GM21423 (cell line): ENCODE data around the gene KRTAP10-1.
"Not testable (repeated sequence)": the region's sequence is repeated elsewhere in the genome, so short reads cannot be mapped to it uniquely, and the experiment has no call there.

Experiments used
- ATAC-seq: cut with Tn5 transposase; IDR thresholded peaks from one replicate; pipeline ENCODE4 v1.9.1; 2021; ENCODE audit warnings: mild to moderate bottlenecking, moderate library complexity; ENCODE audit not compliant: unreplicated experiment

Gene KRTAP10-1

DNA sequence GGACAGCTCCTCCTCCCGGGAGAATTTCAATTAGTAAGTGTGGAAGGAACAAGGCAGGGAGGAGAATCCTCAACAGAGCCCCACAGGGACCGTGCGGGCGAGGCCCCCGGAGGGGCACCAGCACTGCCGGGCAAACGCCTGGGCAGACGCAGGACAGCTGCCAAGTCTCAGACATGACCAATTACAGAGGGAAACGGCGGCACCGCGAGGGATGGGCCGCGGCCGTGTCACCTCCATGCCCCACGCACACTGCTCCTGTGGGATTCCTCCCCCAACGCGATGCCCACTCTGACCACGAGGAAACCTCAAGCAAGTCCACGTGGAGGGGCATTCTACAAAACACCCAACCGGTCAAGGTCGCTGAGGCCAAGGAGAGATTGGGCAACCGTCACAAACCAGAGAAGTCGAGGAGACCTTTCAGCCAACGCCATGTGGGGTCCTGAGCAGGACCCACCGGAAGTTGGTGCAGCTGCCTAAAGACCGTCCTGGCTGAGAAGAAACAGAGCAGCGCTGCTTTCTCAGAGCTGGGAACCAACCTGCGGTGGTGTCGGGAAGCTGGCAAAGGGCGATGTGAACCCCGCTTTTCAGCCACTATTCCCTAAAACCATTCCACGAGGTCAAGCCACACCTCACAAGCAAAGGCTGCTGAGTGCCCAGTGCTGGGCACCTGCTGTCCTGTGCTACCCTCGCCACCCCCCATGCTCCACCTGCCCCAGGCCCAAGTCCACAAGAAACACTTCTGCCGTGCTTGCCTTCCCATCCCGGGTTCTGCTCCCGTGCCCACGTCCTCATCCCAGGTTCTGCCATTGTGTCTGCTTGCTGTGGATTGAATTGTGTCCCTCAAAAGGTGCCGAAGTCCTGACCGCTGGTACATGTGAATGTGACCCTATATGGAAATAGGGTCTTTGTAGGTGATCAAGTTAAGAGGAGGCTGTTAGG lies 32.1 kb upstream of the KRTAP10-1 start:
- no peak for ATAC-seq

DNA sequence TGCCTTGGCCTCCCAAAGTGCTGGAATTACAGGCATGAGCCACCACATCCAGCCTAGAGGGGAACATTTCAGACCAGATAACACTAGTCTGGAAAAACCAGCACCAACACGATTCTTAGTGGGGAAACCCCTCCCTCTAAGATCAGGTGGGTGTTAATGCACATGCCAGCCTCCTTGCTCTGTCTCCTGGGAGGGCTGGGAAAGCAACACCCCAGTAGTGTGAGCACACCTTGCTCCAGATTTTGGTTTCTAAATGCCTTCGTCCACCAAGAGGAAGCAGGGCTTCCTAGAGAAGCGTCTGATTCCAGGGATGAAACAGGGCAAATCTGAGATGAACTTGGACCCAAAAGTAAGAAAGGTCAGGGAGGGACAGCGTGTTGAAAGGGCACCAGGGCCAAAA lies 31.3 kb upstream of the KRTAP10-1 start:
- ATAC-seq, result no peak

DNA sequence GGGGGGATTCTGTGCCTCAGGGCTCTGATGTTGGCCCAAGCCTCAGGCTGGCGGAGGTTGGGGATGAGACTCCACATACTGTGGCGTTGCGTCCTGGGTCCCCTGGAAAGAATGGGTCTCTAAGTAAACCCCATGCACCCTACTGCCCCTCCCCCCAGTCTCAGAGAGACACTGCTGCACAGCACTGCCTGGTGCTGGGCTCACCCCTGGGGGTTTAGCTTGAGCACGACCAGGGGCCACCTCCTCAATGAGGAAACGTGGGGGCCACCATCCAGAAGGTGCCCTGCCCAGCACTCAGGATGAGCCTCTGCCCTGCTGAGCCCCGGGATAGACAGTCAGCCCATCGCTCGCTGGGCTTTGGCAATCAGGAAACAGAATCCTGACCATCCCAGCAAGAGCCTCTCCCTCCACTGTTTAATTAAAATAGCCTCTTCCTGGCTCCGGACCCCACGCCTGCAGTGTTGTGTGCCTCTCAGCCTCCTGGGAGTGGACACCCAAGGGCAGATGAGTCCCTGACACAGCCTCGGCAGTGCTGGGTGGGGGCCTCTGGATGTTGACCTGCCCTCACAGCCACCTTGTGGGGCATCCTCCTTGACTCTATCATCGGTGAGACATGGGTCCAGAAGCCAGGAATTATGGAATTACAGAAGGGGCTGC lies 30.0 kb upstream of the KRTAP10-1 start:
- ATAC-seq, result no peak

DNA sequence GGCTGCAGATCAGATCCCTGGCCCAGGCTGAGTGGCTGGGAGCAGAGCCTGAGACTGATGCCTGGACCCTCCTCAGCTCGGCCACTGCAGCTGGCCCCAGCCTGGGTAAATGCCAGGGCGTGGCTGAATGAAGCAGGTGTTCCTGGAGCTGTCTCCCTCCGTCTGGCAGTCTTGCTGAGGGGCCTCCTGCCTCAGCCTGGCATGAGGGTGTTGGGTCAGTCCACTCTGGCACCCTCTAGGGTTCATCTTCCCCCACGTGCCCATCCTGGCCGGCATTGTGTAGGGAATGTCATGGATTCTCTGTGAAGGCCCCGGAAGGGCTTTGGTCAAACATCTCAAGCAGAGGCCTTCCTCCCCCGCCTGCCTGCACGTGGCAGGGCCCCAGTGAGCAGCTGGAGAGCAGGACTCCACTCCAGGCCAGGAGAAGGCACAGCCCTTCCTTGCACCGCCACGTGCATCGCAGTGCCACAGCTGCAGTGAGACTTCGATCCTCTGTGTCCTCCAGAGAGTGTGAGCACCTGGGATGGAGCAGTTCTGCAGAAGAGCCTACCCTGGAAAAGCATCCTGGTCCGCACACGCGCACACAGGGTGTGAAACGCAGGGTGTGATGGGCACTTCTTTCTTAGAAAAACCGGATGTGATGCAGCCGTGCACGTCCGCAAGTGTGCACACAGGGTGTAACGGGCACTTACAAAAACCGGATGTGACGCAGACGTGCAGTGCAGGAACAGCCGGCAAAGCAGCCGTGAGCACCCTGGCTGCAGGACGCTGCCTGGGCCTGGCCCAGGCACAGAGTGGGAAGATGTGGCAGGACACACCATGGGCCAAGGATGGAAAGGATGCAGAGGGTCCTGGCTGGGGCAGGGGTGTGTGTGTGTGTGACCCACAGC lies 28.9 kb upstream of the KRTAP10-1 start:
- ATAC-seq, result no peak

DNA sequence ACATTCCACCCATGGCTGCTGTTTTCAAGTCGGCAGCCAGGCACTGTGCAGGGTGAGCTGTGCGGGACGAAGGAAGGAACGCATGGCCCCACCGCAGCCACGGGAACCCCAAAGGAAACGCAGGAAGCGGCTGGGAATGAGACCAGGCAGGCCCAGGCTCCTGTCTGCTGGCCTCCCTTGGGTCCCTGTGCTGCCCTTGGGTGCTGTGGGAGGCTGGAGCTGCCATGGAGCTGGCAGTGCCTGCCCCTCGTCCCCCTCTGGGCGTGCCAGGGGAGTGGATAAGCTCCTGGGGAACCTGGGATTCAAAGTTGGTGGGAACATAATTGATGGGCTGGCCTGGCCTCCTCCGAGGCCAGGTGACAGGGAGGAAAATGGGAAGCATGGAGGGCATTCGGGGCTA lies 28.3 kb upstream of the KRTAP10-1 start:
- ATAC-seq, result no peak

DNA sequence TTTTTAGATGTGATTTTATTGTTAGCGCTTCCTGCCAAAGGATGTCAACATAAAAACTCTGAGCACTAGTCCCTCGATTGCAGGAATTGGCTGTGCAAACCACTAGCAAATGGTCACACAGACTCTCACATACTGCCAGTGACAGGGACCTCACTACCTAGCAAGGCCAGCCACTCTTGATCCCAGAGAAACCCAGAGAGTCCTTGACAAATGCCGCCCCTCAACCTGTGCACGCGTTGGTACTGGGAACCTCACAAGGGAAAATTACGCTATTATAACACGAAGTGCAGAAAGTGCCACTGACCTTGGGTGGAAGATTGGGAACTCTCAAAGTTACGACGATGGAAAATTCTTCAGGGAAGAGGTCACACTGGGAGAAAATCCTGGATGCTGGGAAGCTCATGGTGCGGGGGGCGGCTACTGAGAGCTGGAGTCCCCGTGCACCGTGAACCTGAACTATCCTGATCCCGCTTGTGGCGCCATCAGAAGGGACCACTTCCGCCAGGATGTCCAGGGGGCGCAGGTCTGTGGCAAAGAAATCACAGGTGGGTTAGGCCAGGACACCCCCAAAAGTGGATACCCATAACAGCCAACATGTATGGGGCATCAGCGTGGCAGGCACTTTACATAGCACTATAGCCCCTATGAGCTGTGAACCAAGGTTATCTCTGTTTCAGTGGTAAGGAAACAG lies 27.6 kb upstream of the KRTAP10-1 start:
- ATAC-seq, result no peak

DNA sequence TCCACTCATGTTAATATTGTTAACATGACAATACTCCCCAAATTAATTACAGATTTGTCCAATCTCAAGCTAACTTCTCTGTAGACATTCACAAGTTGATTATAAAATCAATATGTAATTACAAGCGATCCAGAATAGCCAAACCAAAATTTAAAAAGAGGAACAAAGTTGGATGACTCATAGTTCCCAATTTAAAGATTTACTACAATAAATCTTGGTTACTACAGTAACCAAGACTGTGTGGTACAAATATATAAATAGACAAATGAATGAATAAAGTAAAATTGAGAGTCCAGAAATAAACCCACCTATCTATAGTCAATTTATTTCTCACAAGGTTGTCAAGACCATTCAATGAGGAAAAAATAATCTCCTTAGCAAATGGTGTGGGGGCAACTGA lies 26.4 kb upstream of the KRTAP10-1 start:
- no peak for ATAC-seq

DNA sequence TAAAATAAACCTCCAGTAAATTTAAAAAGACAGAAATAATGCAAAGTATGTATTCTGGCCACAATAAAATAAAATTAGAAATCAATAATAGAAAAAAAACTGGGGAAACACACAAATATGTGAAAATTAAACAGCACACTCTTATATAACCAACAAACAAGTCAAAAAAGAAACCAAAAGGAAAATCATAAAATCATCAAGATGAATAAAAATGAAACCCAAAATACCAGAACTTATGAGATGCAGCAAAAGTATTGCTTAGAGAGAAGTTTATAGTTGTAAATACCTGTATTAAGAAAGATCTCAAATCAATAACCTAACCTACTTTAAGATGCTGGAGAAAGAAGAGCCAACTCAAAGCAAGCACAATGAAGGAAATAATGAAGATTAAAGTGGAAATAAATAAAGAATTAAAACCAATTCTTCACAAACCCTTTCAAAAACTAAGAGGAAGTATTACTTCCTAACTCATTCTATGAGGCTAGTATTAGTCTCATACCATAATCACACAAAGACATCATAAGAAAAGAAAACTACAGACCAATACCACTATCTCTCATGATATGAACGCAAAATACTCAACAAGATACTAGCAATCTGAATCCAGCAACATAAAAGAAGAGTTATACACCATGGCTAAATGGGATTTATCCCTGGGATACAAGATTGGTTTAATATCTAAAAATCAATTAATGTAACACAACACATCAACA lies 25.0 kb upstream of the KRTAP10-1 start:
- no peak for ATAC-seq

DNA sequence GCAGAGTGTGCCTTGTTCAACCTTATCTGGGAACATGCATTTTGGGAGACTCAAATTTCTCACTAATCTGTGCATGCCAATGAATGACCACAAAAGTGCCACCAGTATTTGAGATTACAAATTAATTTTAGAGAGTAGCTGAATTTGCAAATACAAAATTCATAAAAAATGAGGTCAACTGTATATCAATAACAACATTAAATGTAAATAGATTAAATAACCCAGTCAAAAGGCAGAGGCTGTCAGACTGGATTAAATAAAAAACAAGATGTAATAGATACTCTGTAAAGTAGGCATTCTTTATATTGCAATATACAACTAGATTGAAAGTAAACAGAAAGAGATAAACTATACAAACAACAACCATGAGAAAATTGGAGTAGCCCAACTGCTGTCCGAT lies 24.1 kb upstream of the KRTAP10-1 start:
- ATAC-seq, result no peak

DNA sequence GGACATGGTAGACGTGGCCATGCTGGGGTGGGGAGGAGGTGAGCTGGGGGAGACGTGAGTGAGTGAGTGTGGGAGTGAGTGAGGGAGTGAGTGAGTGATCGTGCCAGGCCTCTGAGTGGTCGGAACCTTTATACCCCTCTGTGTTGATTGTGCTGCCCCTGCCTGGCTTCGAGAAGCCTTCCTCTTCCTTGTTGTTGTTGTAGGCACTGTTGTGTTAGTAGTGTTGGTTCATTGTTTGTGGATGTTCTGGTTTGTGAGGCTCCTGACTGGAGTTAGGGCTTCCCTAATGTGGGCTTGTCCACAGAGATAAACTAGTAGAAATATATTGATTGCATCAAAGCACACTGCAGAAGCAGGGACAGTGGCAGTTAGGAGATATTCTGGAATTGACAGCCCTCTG lies 18.7 kb upstream of the KRTAP10-1 start, which contains the start of gene KRTAP10-3:
Gene KRTAP10-3 (minus strand): TSS at position 101 of the 400 bp plus-strand sequence. CDS start 80 bp downstream, at position 21.
- no peak for ATAC-seq

DNA sequence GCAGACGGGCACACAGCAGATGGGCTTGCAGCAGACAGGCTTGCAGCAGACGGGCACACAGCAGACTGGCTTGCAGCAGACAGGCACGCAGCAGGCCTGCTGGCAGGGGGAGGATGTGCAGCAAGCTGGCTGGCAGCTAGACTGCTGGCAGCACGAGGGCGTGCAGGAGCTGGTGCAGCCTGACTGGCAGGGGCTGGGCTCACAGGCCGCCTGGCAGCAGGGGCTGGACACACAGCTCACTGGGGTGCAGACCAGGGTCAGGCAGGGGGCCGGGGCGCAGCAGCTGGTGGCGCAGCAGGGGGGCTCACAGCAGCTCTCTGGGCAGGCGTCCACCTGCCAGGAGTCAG lies 18.3 kb upstream of the KRTAP10-1 start:
- not testable (repeated sequence) for ATAC-seq

DNA sequence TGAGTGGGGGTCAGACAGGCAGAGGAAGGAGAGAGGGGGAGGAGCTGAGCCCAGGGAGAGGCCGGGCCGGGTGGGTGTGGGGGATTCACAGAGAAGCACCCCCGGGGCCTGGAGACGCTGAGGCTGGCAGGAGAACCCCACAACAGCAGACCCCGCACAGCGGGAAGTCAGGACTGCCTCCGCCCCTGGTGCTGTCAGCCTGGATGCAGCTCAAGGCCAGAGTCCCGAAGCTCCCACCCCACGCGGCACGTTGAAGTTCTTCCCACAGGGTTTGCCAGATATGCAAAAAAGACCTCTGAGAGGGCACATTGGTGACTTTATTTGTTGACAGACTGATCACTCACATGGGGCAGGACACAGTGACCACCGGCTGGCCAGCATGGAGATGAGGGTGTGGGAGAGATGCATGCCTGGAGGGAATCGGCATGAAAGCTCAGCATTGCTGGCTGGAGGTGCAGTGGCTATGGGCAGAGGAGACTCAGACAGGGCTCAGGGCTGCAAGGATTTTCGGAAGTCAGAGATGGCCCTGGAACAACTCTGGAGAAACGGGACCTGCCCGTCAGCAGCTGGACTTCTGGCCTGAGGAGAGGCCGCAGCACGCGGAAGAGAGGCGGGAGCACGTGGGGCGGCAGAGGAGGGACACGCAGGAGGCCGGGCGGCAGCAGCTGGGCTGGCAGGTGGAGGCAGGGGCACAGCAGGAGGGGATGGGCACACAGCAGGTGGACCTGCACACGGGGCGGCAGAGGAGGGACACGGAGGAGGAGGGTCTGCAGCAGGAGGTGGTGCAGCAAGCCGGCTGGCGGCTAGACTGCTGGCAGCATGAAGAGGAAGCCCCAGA lies 17.7 kb upstream of the KRTAP10-1 start:
- ATAC-seq, result no peak

DNA sequence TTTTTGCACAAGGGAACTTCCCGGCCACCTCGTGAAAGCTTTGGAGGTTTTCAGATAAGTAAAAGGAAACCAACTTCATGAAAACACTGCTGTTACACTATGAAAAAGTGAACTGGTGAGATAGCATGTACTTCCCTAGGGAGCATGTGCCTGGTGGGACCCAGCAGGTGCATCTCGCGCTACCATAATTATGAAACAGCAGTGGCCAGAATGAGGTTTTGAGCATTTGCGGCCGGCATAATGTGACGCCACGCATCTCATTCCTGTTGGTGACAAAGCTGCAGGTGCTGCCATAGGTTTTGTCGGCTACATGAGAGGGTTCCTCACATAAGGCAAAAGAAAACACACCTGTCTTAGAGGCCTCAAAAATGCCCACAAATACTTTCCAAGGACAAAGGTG lies 16.9 kb upstream of the KRTAP10-1 start:
- ATAC-seq, result no peak

DNA sequence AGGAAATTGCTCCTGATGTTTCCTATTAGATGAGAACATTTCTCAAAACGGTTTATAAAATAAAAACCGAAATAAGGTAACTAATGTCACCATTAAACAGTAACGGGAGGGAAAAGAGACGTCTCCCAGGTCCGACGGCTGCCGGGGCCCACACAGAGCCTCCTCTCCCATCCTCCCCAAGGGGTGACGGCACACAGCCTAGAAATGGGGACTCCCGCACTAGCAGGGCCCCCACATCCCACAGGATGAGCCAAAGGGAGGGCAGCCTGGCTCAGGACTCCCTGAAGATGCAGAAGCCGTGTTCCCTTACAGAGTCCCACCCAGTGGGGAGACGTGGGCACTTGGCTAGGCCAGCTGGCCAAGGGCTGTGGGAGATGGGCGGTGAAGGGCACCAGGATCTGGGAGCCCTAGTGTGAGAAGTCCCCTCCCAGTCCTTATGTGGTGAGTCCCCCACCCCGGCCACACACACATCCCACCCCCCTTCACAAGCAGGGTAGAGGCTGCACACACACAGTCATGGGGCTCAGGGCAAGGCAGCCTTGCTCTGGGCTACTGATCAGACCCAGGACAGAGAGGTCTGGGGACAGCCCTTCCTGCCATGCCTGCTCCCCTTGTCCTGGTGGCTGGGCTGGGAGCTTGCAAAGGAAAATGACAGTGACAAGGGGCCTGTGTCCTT lies 15.3 kb upstream of the KRTAP10-1 start:
- ATAC-seq, result no peak

DNA sequence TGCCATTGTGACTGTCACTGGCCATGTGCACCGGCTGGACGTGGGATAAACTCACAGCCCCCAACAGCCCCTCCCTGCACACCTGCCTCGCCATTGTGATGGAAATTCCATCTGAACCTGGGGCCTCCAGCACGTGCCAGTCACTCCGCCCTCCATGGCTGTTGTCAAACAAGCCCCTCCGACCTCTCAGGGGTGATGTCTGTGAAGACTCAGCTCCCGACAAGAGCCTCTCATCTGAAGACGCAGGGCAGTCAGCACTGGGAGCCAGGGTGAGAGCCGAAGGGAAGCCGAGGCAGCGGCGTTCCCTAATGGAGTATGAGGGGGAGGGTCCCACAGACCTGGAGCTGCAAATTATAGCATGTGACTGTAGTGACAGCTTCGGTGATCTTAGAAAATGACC lies 12.7 kb upstream of the KRTAP10-1 start:
- ATAC-seq, result no peak

DNA sequence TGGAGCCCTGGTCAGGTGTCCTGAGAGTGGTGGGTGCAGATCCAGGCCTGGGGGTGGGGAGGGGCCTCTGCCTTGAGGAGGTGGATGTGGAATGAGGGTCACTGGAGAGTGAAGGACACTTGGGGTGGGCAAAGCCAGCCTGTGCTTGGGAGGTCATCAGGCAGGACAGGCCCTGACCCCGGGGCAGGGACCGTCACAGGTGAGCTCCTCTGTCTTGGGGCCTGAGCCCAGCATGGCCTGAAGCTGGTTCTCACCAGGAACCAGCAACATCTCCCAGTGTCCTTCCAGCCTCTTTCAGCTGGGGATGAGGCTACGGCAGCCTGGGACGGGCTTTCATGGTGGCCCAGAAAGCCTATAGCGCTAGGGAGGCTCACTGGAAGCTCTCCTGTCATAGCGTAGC lies 12.1 kb upstream of the KRTAP10-1 start:
- ATAC-seq, result no peak

DNA sequence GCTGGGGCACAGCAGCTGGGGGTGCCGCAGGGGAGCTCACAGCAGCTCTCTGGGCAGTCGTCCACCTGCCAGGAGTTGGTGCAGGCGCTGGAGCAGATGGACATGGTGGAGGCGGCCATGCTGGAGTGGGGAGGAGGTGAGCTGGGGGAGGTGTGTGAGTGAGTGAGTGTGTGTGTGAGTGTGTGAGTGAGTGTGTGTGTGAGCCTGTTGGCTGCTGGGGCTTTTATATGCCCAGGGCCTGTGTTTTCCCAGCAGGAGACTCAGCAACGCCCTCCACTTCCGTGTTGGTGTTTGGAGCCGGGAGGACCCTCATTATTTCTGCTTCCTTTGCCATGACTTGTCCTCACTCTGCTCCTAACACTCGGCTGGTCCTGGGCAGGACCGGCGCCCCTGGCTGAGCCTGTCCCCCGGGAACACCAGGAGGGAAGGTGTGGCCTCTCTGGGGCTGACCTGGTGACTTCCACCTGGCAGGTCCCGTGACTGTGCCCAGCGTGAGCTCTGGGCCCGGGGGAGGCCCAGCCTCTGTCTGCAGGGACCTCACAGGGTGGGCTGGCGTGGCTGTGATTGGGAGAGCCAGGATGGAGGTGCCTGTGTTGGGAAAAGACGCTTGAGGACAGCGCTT lies 11.5 kb upstream of the KRTAP10-1 start, which contains the start of gene KRTAP10-2:
Gene KRTAP10-2 (minus strand): TSS at position 166 of the 622 bp plus-strand sequence. CDS start 47 bp downstream, at position 119.
- ATAC-seq, result no peak

DNA sequence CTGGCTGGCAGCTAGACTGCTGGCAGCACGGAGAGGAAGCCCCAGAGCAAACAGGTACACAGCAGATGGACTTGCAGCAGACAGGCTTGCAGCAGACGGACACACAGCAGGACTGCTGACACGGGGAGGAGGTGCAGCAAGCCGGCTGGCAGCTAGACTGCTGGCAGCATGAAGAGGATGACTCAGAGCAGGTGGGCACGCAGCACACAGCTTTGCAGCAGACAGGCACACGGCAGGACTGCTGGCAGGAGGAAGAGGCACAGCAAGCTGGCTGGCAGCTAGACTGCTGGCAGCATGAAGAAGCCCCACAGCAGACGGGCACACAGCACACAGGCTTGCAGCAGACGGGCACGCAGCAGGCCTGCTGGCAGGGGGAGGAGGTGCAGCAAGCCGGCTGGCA lies 10.8 kb upstream of the KRTAP10-1 start:
- no peak for ATAC-seq
